IPS DF 6.9 (cell line): ENCODE data around the gene NR2C1.
"Not testable (repeated sequence)": the region's sequence is repeated elsewhere in the genome, so short reads cannot be mapped to it uniquely, and the experiment has no call there.

ENCODE experiments used
- DNase-seq: peaks from one replicate; pipeline ENCODE4 v3.0.0-alpha.2; 2013; ENCODE audit warnings: low read depth, low spot score
- H3K27ac ChIP-seq: one replicate; pipeline ENCODE4 v1.5.1; 2013; ENCODE audit warnings: low read length, control low read depth
- H3K27me3 ChIP-seq: 2 replicates; pipeline ENCODE4 v1.6.1; 2013; ENCODE audit warnings: mild to moderate bottlenecking, low read length; ENCODE audit not compliant: control insufficient read depth, insufficient read depth
- H3K36me3 ChIP-seq: 2 replicates; pipeline ENCODE4 v1.6.1; 2013; ENCODE audit warnings: low read length; ENCODE audit not compliant: control insufficient read depth, insufficient read depth
- H3K4me1 ChIP-seq: 2 replicates; pipeline ENCODE4 v1.6.1; 2013; ENCODE audit warnings: low read length; ENCODE audit not compliant: control insufficient read depth, insufficient read depth
- H3K4me3 ChIP-seq: 2 replicates; pipeline ENCODE4 v1.5.1; 2013; ENCODE audit warnings: mild to moderate bottlenecking, low read length
- H3K9me3 ChIP-seq: 2 replicates; pipeline ENCODE4 v1.6.1; 2013; ENCODE audit warnings: low read length, inconsistent platforms; ENCODE audit not compliant: control insufficient read depth, insufficient read depth
- WGBS: extraction: QIAGEN DNeasy Blood & Tissue Kit; methylation state at CpG from one replicate; pipeline ENCODE4 v1.1.7; 2013; ENCODE audit warnings: mixed read lengths, missing lambda C conversion rate; ENCODE audit not compliant: insufficient read length, insufficient coverage; 5-methylcytosine and 5-hydroxymethylcytosine counted together

Gene NR2C1

DNA sequence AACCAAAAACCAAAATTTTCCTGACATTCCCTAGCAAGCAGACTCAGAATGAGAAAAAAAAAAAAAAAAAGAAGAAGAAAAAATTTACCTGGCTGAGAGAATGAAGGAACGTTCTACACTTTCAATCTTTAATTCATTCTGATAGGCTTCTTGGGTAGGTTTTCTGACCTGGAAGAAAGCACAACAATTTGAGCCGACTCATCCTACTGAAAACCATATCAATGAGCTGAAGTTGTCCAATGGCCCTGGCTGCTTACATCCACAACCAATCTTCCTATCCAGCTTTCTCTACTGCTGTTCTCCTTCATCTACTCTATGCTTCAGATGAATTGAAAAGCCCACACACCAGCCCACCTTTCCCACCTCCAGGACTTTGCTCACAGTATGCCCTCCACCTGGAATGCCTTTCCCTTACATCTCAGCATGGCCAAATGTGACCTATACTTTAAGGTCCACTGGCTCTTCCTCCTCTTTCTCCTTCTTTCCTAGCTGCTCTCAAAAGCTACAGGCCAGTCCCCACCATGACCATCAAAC, 31.6 kb upstream of the NR2C1 start:
- Histone ChIP-seq H3K9me3 (no peaks in the 10 kb centered on the region), H3K36me3 (no peaks in the 10 kb centered on the region; the same call in 1 of the 2 replicates), H3K4me3 (no peak overlapping the region), H3K27me3 (no peaks in the 10 kb centered on the region), H3K27ac (no peak overlapping the region), H3K4me1 (no peaks in the 10 kb centered on the region)
- WGBS = no CpG with 5 or more reads among the region's 2 CpGs
- no peak for DNase-seq

DNA sequence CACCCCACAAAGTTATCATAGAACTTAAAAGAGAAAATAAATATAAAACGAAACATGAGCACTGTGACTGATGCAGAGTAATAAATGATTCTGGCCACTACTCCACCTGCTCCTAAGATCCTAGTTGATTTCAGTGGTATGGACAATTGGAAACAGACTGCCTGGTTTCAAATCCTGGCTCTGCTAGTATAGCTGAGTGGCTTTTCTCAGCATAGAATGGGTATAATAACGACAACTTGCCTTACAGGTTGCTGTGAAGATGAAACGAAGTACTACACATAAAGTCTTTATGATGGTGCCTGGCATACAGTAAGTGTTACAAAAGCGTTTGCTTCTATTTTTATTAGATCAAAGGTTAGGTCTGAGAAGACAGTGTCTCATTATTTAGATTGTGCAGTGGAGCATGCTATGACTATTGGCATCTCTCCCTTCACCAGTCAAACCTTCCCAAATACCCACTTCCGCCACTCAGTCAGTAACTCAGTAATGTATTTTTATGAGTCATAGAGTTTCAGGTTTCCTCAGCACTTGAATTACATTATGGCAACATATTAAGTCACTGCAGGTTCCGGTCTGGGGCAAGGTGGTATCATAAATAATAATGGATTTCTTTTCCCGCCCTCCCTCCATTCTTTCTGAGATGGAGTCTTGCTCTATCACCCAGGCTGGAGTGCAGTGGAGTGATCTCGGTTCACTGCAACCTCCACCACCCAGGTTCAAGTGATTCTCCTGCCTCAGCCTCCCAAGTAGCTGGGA, 29.7 kb upstream of the NR2C1 start:
- H3K9me3 ChIP-seq = no peaks in the 10 kb centered on the region
- H3K4me1 ChIP-seq = no peaks in the 10 kb centered on the region
- no peaks in the 10 kb centered on the region for H3K27me3 ChIP-seq
- H3K36me3 ChIP-seq = no peaks in the 10 kb centered on the region; the same call in 1 of the 2 replicates
- no peak for DNase-seq
- H3K4me3 ChIP-seq = no peak overlapping the region
- no CpG with 5 or more reads among the region's 8 CpGs for WGBS
- no peak overlapping the region for H3K27ac ChIP-seq

DNA sequence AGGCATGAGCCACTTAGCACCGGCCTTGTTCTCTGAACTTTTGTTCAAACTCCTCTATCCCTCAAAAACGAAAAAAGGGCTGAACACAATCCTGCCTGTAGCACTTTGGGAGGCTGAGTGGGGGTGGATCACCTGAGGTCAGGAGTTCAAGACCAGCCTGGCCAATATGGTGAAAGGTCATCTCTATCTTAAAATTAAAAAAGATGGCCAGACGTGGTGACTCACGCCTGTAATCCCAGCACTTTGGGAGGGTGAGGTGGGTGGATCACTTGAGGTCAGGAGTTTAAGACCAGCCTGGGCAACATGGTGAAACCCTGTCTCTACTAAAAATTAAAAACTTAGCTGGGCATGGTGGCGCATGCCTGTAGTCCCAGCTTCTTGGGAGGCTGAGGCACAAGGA, 28.5 kb upstream of the NR2C1 start:
- not testable (repeated sequence) for H3K27ac ChIP-seq, H3K9me3 ChIP-seq, H3K27me3 ChIP-seq

DNA sequence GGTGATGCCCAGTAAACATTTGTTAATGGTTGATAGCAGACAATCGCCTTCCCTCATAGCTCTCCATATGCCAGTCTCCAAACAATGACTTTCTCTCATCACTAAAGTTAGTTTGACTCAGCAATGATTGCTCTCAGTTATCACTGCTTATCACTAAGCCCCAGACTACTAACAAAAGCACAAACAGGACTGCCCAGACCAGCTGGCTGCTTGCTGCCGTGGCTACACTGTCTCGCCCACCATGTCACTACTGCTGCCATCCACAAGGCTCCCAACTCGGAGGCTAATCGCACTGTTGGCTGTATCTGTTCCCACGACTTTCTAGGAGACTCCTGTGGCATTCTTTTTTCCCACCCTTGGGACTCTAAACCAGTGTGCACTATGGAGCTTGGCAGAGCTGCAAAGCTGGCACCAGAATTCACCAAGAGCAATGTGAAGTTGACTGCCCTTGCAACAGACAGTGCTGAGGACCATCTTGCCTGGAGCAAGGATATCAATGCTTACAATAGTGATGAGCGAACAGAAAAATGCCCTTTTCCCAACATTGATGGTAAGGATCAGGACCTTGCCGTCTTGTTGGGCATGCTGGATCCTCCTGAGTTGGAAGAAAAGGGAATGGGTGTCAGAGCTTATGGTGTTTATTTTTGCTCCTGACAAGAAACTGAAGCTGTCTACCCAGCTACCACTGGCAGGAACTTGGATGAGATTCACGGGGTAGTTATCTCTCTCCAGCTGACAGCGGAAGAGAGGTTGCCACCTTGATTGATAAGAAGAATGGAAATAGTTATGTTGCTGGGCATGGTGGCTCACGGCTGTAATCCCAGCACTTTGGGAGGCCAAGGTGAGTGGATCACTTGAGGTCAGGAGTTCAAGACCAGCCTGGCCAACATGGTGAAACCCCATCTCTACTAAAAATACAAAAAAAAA, 27.1 kb upstream of the NR2C1 start:
- Histone ChIP-seq H3K36me3 (no peaks in the 10 kb centered on the region; the same call in 1 of the 2 replicates), H3K4me1 (no peaks in the 10 kb centered on the region), H3K4me3 (no peak overlapping the region), H3K9me3 (no peaks in the 10 kb centered on the region), H3K27ac (no peak overlapping the region), H3K27me3 (no peaks in the 10 kb centered on the region)
- no CpG with 5 or more reads among the region's 11 CpGs for WGBS
- DNase-seq = no peak

More for the DNA sequence above, 28.5 kb upstream of the NR2C1 start:
- not testable (repeated sequence) for H3K4me1 ChIP-seq, DNase-seq, H3K4me3 ChIP-seq, H3K36me3 ChIP-seq
- no CpG with 5 or more reads among the region's 5 CpGs for WGBS

DNA sequence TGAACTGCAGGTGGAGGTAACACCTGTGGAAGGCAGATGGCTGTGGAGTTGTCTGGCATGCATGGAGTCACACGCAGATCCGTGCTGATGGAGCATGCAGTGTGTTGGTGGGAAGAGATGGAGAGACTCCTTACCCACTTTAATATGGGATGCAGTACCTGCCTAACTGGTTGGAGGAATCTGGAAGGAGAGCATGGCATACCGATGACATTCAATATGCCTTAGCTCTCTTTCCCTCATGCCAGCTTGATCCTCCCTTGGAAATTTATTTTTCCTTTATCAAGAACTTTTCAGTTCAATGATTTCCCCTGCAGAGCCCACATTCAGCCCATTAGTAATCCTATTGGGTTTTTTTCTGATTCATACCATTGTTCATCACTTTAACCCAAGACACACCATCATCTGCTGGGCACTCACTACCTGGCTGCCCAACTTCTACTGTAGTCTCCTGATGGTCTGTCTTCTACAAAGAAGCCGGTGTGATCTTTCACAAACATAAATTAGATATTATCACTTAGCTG, 25.9 kb upstream of the NR2C1 start:
- Histone ChIP-seq H3K9me3 (no peaks in the 10 kb centered on the region), H3K36me3 (no peaks in the 10 kb centered on the region; the same call in 1 of the 2 replicates), H3K4me3 (no peak overlapping the region), H3K4me1 (no peaks in the 10 kb centered on the region), H3K27ac (no peak overlapping the region), H3K27me3 (no peaks in the 10 kb centered on the region)
- no peak for DNase-seq
- no CpG with 5 or more reads among the region's 4 CpGs for WGBS

DNA sequence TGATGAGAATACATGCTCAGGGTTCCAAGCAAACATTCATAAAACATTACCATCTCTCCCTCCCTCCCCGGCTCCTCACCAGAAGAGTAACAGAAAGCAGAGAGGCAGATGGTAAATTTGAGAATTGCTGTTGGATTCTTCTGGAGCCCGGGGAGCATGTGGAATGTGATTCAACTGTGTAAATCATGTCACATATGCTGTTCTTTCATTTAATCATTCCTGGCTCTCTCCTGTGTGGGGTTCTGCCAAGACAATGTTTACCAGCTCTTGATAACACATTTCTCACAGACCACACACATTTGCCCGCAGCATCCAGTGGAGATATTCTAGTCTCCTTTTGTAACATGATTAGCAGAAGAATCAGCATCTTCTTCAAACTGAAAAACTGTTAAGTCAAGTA, 23.4 kb upstream of the NR2C1 start:
- Histone ChIP-seq H3K27me3 (no peaks in the 10 kb centered on the region), H3K4me1 (no peaks in the 10 kb centered on the region), H3K4me3 (no peak overlapping the region), H3K9me3 (no peaks in the 10 kb centered on the region), H3K36me3 (peaks cover 4% of the 10 kb centered on the region; the same call in 1 of the 2 replicates), H3K27ac (no peak overlapping the region)
- DNase-seq = no peak
- no CpG with 5 or more reads among the region's 3 CpGs for WGBS

DNA sequence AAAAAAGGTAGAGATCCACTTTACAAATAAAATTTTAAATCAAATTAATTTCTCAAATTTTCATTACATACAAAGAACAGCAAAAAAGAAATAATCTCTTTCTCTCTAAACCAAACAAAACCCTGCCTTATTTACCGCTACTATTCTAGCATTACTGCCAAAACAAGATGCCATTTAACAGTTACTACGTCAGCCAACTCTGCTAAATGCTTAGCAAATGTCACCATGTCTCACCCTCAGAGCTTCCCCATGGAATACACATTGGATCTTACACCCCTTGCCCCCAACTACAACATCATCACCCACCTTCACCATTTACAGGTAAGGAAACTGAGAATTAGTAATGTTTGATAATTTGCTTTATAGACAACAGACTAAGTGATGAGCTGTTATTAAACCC, 23.0 kb upstream of the NR2C1 start:
- Histone ChIP-seq H3K27ac (no peak overlapping the region), H3K36me3 (peaks cover 4% of the 10 kb centered on the region; the same call in 1 of the 2 replicates), H3K4me3 (no peak overlapping the region), H3K9me3 (no peaks in the 10 kb centered on the region), H3K4me1 (no peaks in the 10 kb centered on the region), H3K27me3 (no peaks in the 10 kb centered on the region)
- no peak for DNase-seq
- 100% methylated on average over 1 of the region's 2 CpGs for WGBS

DNA sequence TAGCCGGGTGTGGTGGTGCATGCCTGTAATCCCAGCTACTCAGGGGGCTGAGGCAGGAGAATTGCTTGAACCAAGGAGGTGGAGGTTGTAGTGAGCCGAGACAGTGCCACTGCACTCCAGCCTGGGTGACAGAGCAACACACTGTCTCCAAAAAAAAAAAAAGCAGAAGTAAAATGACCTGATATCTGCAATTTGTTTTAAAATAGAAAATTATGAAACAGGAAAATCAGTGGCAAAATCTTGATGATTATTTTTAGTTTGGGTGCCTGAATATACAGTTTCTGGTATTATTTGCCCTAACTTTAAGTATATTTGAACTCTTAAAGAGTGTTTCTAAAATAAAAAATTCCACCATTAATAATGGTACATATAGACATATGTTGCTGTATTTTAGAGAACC, 22.4 kb upstream of the NR2C1 start:
- H3K27ac ChIP-seq, H3K4me3 ChIP-seq, H3K9me3 ChIP-seq, DNase-seq, H3K4me1 ChIP-seq, H3K27me3 ChIP-seq, H3K36me3 ChIP-seq: not testable (repeated sequence)
- no CpG with 5 or more reads among the region's 2 CpGs for WGBS

DNA sequence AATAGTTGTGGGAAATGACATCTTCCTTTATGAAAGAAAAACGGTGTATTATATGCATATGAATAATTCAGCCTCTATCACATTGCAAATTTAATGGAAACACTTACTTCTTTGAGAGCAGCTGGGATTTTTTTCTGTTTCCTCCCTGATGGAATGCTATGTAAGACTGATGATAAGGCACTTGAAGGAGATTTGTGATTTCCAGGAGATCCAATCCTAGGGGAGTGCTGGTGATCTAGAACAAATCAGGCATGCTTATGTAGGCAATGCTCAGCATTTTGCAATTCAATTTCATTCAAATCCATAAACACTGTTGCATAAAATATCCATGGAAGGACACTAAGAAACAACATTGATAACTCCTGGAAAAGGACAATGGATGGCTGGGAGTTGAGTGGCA, 16.0 kb upstream of the NR2C1 start:
- H3K4me3 ChIP-seq = no peak overlapping the region
- no peaks in the 10 kb centered on the region for H3K9me3 ChIP-seq
- no peaks in the 10 kb centered on the region for H3K4me1 ChIP-seq
- H3K27ac ChIP-seq = no peak overlapping the region
- no peak for DNase-seq
- peaks cover 4% of the 10 kb centered on the region; the same call in 1 of the 2 replicates for H3K36me3 ChIP-seq
- no CpG with 5 or more reads among the region's 1 CpG for WGBS
- no peaks in the 10 kb centered on the region for H3K27me3 ChIP-seq

DNA sequence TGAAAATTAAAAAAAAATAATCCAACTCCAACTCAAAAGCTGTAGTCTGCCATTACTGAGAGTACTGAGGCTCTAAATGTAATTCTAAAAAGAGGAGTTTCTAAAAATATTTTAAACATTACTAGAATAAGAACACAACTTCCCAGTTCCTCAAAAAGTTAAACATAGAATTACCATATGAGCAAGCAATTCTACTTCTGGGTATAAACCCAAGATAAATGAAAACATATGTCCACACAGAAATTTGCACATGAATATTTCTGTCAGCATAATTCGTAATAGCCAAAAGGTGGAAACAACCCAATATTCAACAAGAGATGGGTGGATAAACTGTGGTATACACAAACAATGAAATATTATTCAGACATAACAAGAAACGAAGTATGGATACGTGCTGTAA, 15.0 kb upstream of the NR2C1 start:
- no peak overlapping the region for H3K4me3 ChIP-seq
- H3K9me3 ChIP-seq = no peaks in the 10 kb centered on the region
- peaks cover 4% of the 10 kb centered on the region; the same call in 1 of the 2 replicates for H3K36me3 ChIP-seq
- H3K27me3 ChIP-seq = no peaks in the 10 kb centered on the region
- DNase-seq = no peak
- no peak overlapping the region for H3K27ac ChIP-seq
- no peaks in the 10 kb centered on the region for H3K4me1 ChIP-seq
- WGBS = no CpG with 5 or more reads among the region's 3 CpGs
